HEK293 (cell line): ENCODE measurements around the gene SERTAD2.

Experiments
- BCL6B ChIP-seq: fragments of 450-650 bp; formaldehyde crosslinking; IDR thresholded peaks from 2 replicates; pipeline ENCODE4 v1.5.1; 2017; ENCODE audit warnings: missing biosample characterization, missing genetic modification characterization
- PATZ1 ChIP-seq: fragments of 450-650 bp; formaldehyde crosslinking; IDR thresholded peaks from 2 replicates; pipeline ENCODE4 v1.5.1; 2016; ENCODE audit warnings: missing biosample characterization, missing genetic modification characterization
- SP2 ChIP-seq: fragments of 450-650 bp; formaldehyde crosslinking; IDR thresholded peaks from 2 replicates; pipeline ENCODE4 v1.5.1; 2016; ENCODE audit warnings: missing biosample characterization, missing genetic modification characterization
- SP3 ChIP-seq: fragments of 450-650 bp; formaldehyde crosslinking; IDR thresholded peaks from 2 replicates; pipeline ENCODE4 v1.5.1; 2016; ENCODE audit warnings: missing biosample characterization, missing genetic modification characterization
- TRIM28 ChIP-seq: IDR thresholded peaks from 2 replicates; pipeline ENCODE4 v1.6.1; 2011; ENCODE audit warnings: low read length, control low read depth, borderline replicate concordance
- ZBTB17 ChIP-seq: fragments of 450-650 bp; formaldehyde crosslinking; IDR thresholded peaks from 2 replicates; pipeline ENCODE4 v1.5.1; 2016; ENCODE audit warnings: missing biosample characterization, missing genetic modification characterization
- ZBTB20 ChIP-seq: fragments of 450-650 bp; formaldehyde crosslinking; IDR thresholded peaks from 2 replicates; pipeline ENCODE4 v1.5.1; 2016; ENCODE audit warnings: missing biosample characterization, missing genetic modification characterization
- ZNF202 ChIP-seq: fragments of 450-650 bp; formaldehyde crosslinking; IDR thresholded peaks from 2 replicates; pipeline ENCODE4 v1.5.1; 2016; ENCODE audit warnings: missing biosample characterization, missing genetic modification characterization, borderline replicate concordance
- ZNF24 ChIP-seq: fragments of 450-650 bp; formaldehyde crosslinking; IDR thresholded peaks from 2 replicates; pipeline ENCODE4 v1.5.1; 2016; ENCODE audit warnings: missing biosample characterization, missing genetic modification characterization
- ZNF341 ChIP-seq: fragments of 450-650 bp; formaldehyde crosslinking; IDR thresholded peaks from 2 replicates; pipeline ENCODE4; 2016; ENCODE audit warnings: low read depth, missing biosample characterization, missing genetic modification characterization
- ZNF426 ChIP-seq: fragments of 450-650 bp; formaldehyde crosslinking; IDR thresholded peaks from 2 replicates; pipeline ENCODE4 v1.5.1; 2017; ENCODE audit warnings: missing biosample characterization, missing genetic modification characterization, mild to moderate bottlenecking, inconsistent platforms, moderate library complexity
- ZNF449 ChIP-seq: fragments of 450-650 bp; formaldehyde crosslinking; IDR thresholded peaks from 2 replicates; pipeline ENCODE4 v1.5.1; 2017; ENCODE audit warnings: missing biosample characterization, mild to moderate bottlenecking, missing genetic modification characterization, moderate library complexity
- ZNF48 ChIP-seq: fragments of 450-650 bp; formaldehyde crosslinking; IDR thresholded peaks from 2 replicates; pipeline ENCODE4 v1.5.1; 2016; ENCODE audit warnings: missing biosample characterization, missing genetic modification characterization
- ZNF561 ChIP-seq: fragments of 450-650 bp; IDR thresholded peaks from 2 replicates; pipeline ENCODE4 v1.5.1; 2018; ENCODE audit warnings: missing biosample characterization, missing genetic modification characterization, borderline replicate concordance
- ZNF658 ChIP-seq: fragments of 450-650 bp; formaldehyde crosslinking; IDR thresholded peaks from 2 replicates; pipeline ENCODE4; 2016; ENCODE audit warnings: missing biosample characterization, missing genetic modification characterization
- TF ChIP-seq, protein P1 (sequence below): fragments of 450-650 bp; formaldehyde crosslinking; IDR thresholded peaks from 2 replicates; pipeline ENCODE4 v1.5.1; 2016; ENCODE audit warnings: missing biosample characterization, missing genetic modification characterization
- TF ChIP-seq, protein P2 (sequence below): fragments of 450-650 bp; formaldehyde crosslinking; conservative IDR thresholded peaks from 2 replicates; pipeline ENCODE4 v1.5.1; 2016; ENCODE audit warnings: low read depth, missing biosample characterization, missing genetic modification characterization

The SERTAD2 gene

GRCh38 chr2:64652231-64653108 is 1.2 kb downstream of the SERTAD2 start (continued):
- TF ChIP-seq ZBTB17 (tag by site-specific recombination) (0 out of 2 replicates have a peak, but pooled peaks have one; percentile 31), ZNF449 (tag by site-specific recombination) (peak; percentile 63), SP2 (tag by site-specific recombination) (peak; percentile 25; the same call in 1 of the 2 replicates), ZNF658 (tag by site-specific recombination) (no peak), ZNF341 (peak; percentile 97), PATZ1 (tag by site-specific recombination) (0 out of 2 replicates have a peak, but pooled peaks have one; percentile 15), ZNF202 (no peak), ZNF24 (no peak), TRIM28 (0 out of 2 replicates have a peak, but pooled peaks have one; percentile 11), SP3 (tag by site-specific recombination) (no peak; the same call in 1 of the 2 replicates), BCL6B (no peak), ZNF48 (tag by site-specific recombination) (no peak), ZNF426 (no peak), ZBTB20 (0 out of 2 replicates have a peak, but pooled peaks have one; percentile 15), ZNF561 (tag by site-specific recombination) (no peak)
- TF ChIP-seq, protein P1, sequence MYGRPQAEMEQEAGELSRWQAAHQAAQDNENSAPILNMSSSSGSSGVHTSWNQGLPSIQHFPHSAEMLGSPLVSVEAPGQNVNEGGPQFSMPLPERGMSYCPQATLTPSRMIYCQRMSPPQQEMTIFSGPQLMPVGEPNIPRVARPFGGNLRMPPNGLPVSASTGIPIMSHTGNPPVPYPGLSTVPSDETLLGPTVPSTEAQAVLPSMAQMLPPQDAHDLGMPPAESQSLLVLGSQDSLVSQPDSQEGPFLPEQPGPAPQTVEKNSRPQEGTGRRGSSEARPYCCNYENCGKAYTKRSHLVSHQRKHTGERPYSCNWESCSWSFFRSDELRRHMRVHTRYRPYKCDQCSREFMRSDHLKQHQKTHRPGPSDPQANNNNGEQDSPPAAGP (tag by site-specific recombination), result no peak
- TF ChIP-seq, protein P2, sequence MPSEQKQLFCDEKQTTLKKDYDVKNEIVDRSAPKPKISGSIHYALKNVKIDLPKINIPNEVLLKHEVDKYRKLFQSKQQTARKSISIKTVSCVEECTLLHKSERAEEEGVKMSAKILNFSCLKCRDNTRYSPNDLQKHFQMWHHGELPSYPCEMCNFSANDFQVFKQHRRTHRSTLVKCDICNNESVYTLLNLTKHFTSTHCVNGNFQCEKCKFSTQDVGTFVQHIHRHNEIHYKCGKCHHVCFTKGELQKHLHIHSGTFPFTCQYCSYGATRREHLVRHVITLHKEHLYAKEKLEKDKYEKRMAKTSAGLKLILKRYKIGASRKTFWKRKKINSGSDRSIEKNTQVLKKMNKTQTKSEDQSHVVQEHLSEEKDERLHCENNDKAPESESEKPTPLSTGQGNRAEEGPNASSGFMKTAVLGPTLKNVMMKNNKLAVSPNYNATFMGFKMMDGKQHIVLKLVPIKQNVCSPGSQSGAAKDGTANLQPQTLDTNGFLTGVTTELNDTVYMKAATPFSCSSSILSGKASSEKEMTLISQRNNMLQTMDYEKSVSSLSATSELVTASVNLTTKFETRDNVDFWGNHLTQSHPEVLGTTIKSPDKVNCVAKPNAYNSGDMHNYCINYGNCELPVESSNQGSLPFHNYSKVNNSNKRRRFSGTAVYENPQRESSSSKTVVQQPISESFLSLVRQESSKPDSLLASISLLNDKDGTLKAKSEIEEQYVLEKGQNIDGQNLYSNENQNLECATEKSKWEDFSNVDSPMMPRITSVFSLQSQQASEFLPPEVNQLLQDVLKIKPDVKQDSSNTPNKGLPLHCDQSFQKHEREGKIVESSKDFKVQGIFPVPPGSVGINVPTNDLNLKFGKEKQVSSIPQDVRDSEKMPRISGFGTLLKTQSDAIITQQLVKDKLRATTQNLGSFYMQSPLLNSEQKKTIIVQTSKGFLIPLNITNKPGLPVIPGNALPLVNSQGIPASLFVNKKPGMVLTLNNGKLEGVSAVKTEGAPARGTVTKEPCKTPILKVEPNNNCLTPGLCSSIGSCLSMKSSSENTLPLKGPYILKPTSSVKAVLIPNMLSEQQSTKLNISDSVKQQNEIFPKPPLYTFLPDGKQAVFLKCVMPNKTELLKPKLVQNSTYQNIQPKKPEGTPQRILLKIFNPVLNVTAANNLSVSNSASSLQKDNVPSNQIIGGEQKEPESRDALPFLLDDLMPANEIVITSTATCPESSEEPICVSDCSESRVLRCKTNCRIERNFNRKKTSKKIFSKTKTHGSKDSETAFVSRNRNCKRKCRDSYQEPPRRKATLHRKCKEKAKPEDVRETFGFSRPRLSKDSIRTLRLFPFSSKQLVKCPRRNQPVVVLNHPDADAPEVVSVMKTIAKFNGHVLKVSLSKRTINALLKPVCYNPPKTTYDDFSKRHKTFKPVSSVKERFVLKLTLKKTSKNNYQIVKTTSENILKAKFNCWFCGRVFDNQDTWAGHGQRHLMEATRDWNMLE (tag by site-specific recombination), result no peak
